ENCODE measurements around the gene MAP2. TPM values are rescaled to one million over a fixed set of nuclear protein-coding genes. Genes with fewer than 3 reads are reported as not detected.

Gene MAP2
- total RNA-seq, 2 donors from 2014 or later = 1.8 TPM

GRCh38 chr2:209773377-209773776 lies 349.5 kb downstream of the MAP2 start:
- no peak overlapping the region for H3K4me3 Mint-ChIP-seq
- H3K27me3 ChIP-seq (ENCODE audit: control insufficient read depth, insufficient read depth, low read length, poor library complexity, severe bottlenecking) = peaks cover 32% of the 10 kb centered on the region

More at GRCh38 chr2:209773377-209773776, 349.5 kb downstream of the MAP2 start:
- Mint-ChIP-seq H3K9me3 (no peaks in the 10 kb centered on the region), H3K36me3 (ENCODE audit: low read depth) (no peaks in the 10 kb centered on the region), H3K27ac (no peak overlapping the region), H3K27me3 (ENCODE audit: insufficient read depth) (peaks cover 51% of the 10 kb centered on the region), H3K4me1 (peaks cover 8% of the 10 kb centered on the region)
- Histone ChIP-seq H3K4me1 (ENCODE audit: control insufficient read depth, insufficient read depth, low read length) (peaks cover 2% of the 10 kb centered on the region), H3K36me3 (ENCODE audit: control insufficient read depth, insufficient read depth, low read length) (no peaks in the 10 kb centered on the region), H3K27ac (ENCODE audit: low read depth, low read length) (no peak overlapping the region), H3K9me3 (ENCODE audit: control insufficient read depth, low read length) (no peaks in the 10 kb centered on the region), H3K4me3 (ENCODE audit: low read length) (no peak overlapping the region), H3K9ac (ENCODE audit: extremely low read depth, low read length, poor library complexity, severe bottlenecking) (no peak overlapping the region)
- 21 to 51% methylated on average over 3 of the region's 3 CpGs for WGBS, 2 experiments (ENCODE audit: insufficient coverage in 1 of 2, insufficient read length in 1 of 2)
- TF ChIP-seq CTCF (conservative IDR thresholded peaks at IDR 0.05) = no peak
- DNase-seq = peak; percentile 84
